Esophagus (tissue), 2 donors: ENCODE results near the gene JAML. TPM values are rescaled to one million over a fixed set of nuclear protein-coding genes. Genes with fewer than 3 reads are reported as not detected.
A peak's percentile ranks its signal among the peaks of the same experiment; 100 is the strongest.

Experiments used
- H3K27ac ChIP-seq, 2 donors: one replicate each; pipeline ENCODE4 v1.5.1; 2013; ENCODE audit warnings: low read depth in 2 of 2, mild to moderate bottlenecking in 2 of 2, inconsistent platforms in 1 of 2, low read length in 1 of 2, moderate library complexity in 1 of 2
- H3K27me3 ChIP-seq, 2 donors: one replicate each; pipeline ENCODE4 v1.6.1; 2013; ENCODE audit warnings: low read length in 2 of 2, control low read depth in 1 of 2, mild to moderate bottlenecking in 1 of 2; ENCODE audit not compliant: insufficient read depth in 2 of 2, control insufficient read depth in 1 of 2
- H3K36me3 ChIP-seq, 2 donors: one replicate each; pipeline ENCODE4 v1.6.1; 2013; ENCODE audit warnings: low read length in 1 of 2; ENCODE audit not compliant: control insufficient read depth in 2 of 2, insufficient read depth in 2 of 2
- H3K4me1 ChIP-seq, 2 donors: one replicate each; pipeline ENCODE4 v1.6.1; 2013; ENCODE audit warnings: low read length in 1 of 2; ENCODE audit not compliant: control insufficient read depth in 2 of 2, insufficient read depth in 2 of 2
- H3K4me3 ChIP-seq, 2 donors: one replicate each; pipeline ENCODE4 v1.5.1; 2013; ENCODE audit warnings: low read length in 2 of 2, mild to moderate bottlenecking in 2 of 2, low read depth in 1 of 2, moderate library complexity in 1 of 2
- H3K9me3 ChIP-seq, 2 donors: one replicate each; pipeline ENCODE4 v1.6.1; 2013; ENCODE audit warnings: mild to moderate bottlenecking in 2 of 2, low read depth in 1 of 2, low read length in 1 of 2, moderate library complexity in 1 of 2; ENCODE audit not compliant: control insufficient read depth in 2 of 2, insufficient read depth in 1 of 2
- WGBS, 2 donors: extraction: QIAGEN DNeasy Blood & Tissue Kit; methylation state at CpG; one replicate each; pipeline ENCODE4 v1.1.7; 2013; 5-methylcytosine and 5-hydroxymethylcytosine counted together
- polyA plus RNA-seq, 2 donors: library from polyadenylated mRNA; stranded (reverse); fragments of 200-250 nt; gene quantifications; one replicate each; pipeline ENCODE4 v1.2.3, GENCODE V29; 2013
- donor health status: healthy with polysubstance abuse.
- donor health status: Bipolar disorder and iron deficiency.

JAML gene
- polyA plus RNA-seq, 2 donors = 6.1 to 7.0 TPM

GRCh38 chr11:118240999-118241763, 16.4 kb upstream of the JAML start:
- WGBS, 2 donors = 22 to 32% methylated on average over 9 of the region's 9 CpGs
- H3K27ac ChIP-seq = peak overlapping the region; percentile 96 to 98
- peaks cover 0 to 7% of the 10 kb centered on the region in 2 donors for H3K4me1 ChIP-seq
- H3K4me3 ChIP-seq = peak overlapping the region; percentile 24 to 29
- no peaks in the 10 kb centered on the region for H3K36me3 ChIP-seq
- no peaks in the 10 kb centered on the region for H3K9me3 ChIP-seq
- no peaks in the 10 kb centered on the region for H3K27me3 ChIP-seq

GRCh38 chr11:118239509-118240205, 14.8 kb upstream of the JAML start:
- Histone ChIP-seq H3K27me3 (no peaks in the 10 kb centered on the region), H3K9me3 (no peaks in the 10 kb centered on the region), H3K4me1 (peaks cover 0 to 7% of the 10 kb centered on the region in 2 donors), H3K27ac (peak overlapping the region; percentile 34 to 53), H3K4me3 (peak overlapping the region in 1 of 2 donors; percentile 8), H3K36me3 (no peaks in the 10 kb centered on the region)
- 70 to 72% methylated on average over 5 of the region's 5 CpGs for WGBS, 2 donors

DNA sequence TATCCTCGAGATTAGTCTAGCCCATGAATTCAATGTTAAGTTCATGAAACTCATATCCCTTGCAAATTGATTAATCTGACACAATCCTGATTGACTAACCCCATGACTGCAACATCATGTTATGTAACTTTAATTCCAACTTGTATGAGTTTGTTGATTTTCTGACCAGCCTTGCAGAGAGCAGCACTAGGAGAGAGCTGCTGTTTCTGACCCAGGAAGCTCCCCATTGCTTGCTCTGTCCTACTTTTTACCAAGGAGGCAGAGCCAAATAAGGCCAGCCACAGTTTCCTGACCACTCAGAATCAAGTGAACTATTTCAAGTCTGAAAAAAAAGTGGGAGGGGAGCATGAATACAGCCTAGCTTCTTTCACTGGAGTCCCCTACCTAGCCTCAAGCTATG, 14.1 kb upstream of the JAML start:
- peaks cover 0 to 7% of the 10 kb centered on the region in 2 donors for H3K4me1 ChIP-seq
- H3K4me3 ChIP-seq = peak overlapping the region in 1 of 2 donors; percentile 19
- no peaks in the 10 kb centered on the region for H3K27me3 ChIP-seq
- no peaks in the 10 kb centered on the region for H3K36me3 ChIP-seq
- no peaks in the 10 kb centered on the region for H3K9me3 ChIP-seq
- peak overlapping the region; percentile 58 to 83 for H3K27ac ChIP-seq
- 79 to 89% methylated on average over 1 of the region's 1 CpG for WGBS, 2 donors

DNA sequence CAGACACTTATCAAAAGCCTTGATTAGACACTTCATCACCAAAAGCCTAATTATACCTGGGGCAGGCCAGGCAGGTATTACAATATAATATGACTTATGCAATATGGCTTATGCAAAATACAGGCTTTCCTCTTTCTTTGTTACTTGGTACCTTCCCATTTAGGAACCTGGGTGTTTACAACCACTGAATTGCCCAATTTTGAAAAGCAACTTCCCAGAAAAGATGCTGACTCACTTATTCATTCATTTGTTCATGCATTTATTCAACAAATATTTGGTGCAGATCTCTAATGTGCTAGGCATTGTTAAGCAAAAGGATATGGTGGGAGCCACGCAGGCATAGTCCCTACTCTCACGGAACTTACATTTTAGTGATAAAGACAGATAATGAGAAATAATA, 13.6 kb upstream of the JAML start:
- WGBS, 2 donors = 87 to 90% methylated on average over 2 of the region's 2 CpGs
- peak overlapping the region in 1 of 2 donors; percentile 19 for H3K4me3 ChIP-seq
- H3K27me3 ChIP-seq = no peaks in the 10 kb centered on the region
- peaks cover 0 to 7% of the 10 kb centered on the region in 2 donors for H3K4me1 ChIP-seq
- no peaks in the 10 kb centered on the region for H3K9me3 ChIP-seq
- no peaks in the 10 kb centered on the region for H3K36me3 ChIP-seq
- H3K27ac ChIP-seq = peak overlapping the region in 1 of 2 donors; percentile 83

DNA sequence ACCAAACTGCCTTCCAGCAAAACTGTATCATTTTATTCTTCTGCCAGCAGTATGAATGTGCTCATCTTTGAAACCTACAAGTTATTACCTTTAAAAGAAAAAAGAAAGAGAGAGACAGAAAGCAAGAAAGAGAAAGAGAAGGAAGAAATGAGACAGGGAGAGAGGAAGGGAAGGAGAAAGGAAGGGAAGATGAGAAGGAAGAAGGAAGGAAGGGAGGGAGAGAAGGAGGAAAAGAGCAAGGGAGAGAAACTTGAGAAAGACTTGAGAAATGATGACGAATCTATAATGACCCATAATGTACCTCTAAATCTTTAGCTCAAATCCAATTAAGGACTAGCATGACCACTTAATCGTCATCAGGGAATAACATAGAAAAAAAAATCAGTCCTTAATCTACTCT, 11.4 kb upstream of the JAML start:
- WGBS, 2 donors = 74% methylated on average over 2 of the region's 2 CpGs
- Histone ChIP-seq H3K4me3 (no peak overlapping the region), H3K27ac (no peak overlapping the region), H3K4me1 (peaks cover 0 to under 1% of the 10 kb centered on the region in 2 donors), H3K9me3 (no peaks in the 10 kb centered on the region), H3K36me3 (no peaks in the 10 kb centered on the region), H3K27me3 (no peaks in the 10 kb centered on the region)

GRCh38 chr11:118234833-118235232, 10.0 kb upstream of the JAML start:
- Histone ChIP-seq H3K4me1 (no peaks in the 10 kb centered on the region), H3K27ac (no peak overlapping the region), H3K4me3 (no peak overlapping the region), H3K27me3 (no peaks in the 10 kb centered on the region), H3K36me3 (peaks cover 0 to under 1% of the 10 kb centered on the region in 2 donors), H3K9me3 (no peaks in the 10 kb centered on the region)
- 93 to 94% methylated on average over 5 of the region's 5 CpGs for WGBS, 2 donors

GRCh38 chr11:118233850-118234249, 9.0 kb upstream of the JAML start:
- 64 to 86% methylated on average over 1 of the region's 1 CpG for WGBS, 2 donors
- H3K36me3 ChIP-seq = peaks cover 0 to 2% of the 10 kb centered on the region in 2 donors
- no peaks in the 10 kb centered on the region for H3K27me3 ChIP-seq
- H3K4me3 ChIP-seq = no peak overlapping the region
- no peaks in the 10 kb centered on the region for H3K4me1 ChIP-seq
- no peaks in the 10 kb centered on the region for H3K9me3 ChIP-seq
- H3K27ac ChIP-seq = peak overlapping the region; percentile 55 to 71

GRCh38 chr11:118233377-118233776, 8.6 kb upstream of the JAML start:
- no peaks in the 10 kb centered on the region for H3K27me3 ChIP-seq
- WGBS, 2 donors = 67 to 83% methylated on average over 5 of the region's 5 CpGs
- no peaks in the 10 kb centered on the region for H3K9me3 ChIP-seq
- H3K36me3 ChIP-seq = peaks cover 0 to 2% of the 10 kb centered on the region in 2 donors
- no peak overlapping the region for H3K4me3 ChIP-seq
- no peaks in the 10 kb centered on the region for H3K4me1 ChIP-seq
- peak overlapping the region; percentile 77 to 92 for H3K27ac ChIP-seq

- peak overlapping the region; percentile 70 to 77 for H3K27ac ChIP-seq
- peaks cover 0 to 2% of the 10 kb centered on the region in 2 donors for H3K36me3 ChIP-seq
- H3K4me3 ChIP-seq = no peak overlapping the region
- H3K4me1 ChIP-seq = no peaks in the 10 kb centered on the region
- no peaks in the 10 kb centered on the region for H3K9me3 ChIP-seq
- WGBS, 2 donors = 42 to 57% methylated on average over 1 of the region's 1 CpG
- no peaks in the 10 kb centered on the region for H3K27me3 ChIP-seq
Observed at GRCh38 chr11:118232659-118233058, 7.8 kb upstream of the JAML start.
